Peyer's patch (tissue), 4 donors: ENCODE measurements around the gene HDAC11.

Source experiments
- CTCF ChIP-seq, 6 experiments: fragments of 450-650 bp in 4 of 6; fragments of 200-600 bp in 2 of 6; sonication (generic) in 1 of 6; IDR thresholded peaks; one replicate each; pipeline ENCODE4 v1.5.1; 2017 to 2019; ENCODE audit warnings: antibody characterized with exemption in 6 of 6, mild to moderate bottlenecking in 3 of 6, moderate library complexity in 1 of 6
- POLR2A ChIP-seq, 2 donors: fragments of 450-650 bp; IDR thresholded peaks; one replicate each; pipeline ENCODE4 v1.5.1; 2017; ENCODE audit warnings: antibody characterized with exemption in 2 of 2, mild to moderate bottlenecking in 2 of 2, moderate library complexity in 2 of 2

GRCh38 chr3:13479332-13479581, 849 bp upstream of the HDAC11 start:
- TF ChIP-seq CTCF (IDR thresholded peaks at IDR 0.05) (no peak), POLR2A (IDR thresholded peaks at IDR 0.05) (no peak)
